Measurements from ENCODE around the gene ASB3.

DNA sequence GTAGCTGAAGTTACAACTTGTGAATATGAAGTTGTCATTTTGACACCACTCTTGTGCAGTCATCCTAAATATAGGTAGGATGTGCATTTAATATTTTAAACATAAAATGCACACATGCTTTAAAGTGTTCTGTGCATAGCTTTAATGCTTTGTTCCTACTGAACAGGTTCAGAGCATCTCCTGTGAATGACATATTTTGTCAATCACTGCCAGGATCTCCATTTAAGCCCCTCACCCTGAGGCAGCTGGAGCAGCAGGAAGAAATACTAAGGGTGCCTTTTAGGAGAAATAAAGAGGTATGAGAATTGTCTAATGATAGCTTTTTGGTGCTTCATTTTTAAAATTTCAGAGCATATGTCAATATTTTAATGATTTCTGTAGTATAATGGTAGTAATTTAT is 14.8 kb upstream of the ASB3 start:
- TF ChIP-seq CEBPB (IDR thresholded peaks at IDR 0.05) (no peak), RAD21 (IDR thresholded peaks at IDR 0.05; ENCODE audit: low read depth) (no peak), TAF1 (IDR thresholded peaks at IDR 0.05; ENCODE audit: low read depth) (no peak), ZBTB7A (IDR thresholded peaks at IDR 0.05; ENCODE audit: low read depth) (no peak), TEAD4 (IDR thresholded peaks at IDR 0.05) (no peak)
- TF ChIP-seq, protein P1, sequence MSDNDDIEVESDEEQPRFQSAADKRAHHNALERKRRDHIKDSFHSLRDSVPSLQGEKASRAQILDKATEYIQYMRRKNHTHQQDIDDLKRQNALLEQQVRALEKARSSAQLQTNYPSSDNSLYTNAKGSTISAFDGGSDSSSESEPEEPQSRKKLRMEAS (IDR thresholded peaks at IDR 0.05) = no peak

Data from Ishikawa (cell line).